Neutrophil (primary cell): ENCODE results near the gene COLEC12.

Experiments used
- H3K27ac ChIP-seq: fragments of 200-600 bp; sonication (generic); 2 replicates; pipeline ENCODE4 v1.5.1; 2016; ENCODE audit warnings: mild to moderate bottlenecking, moderate library complexity
- H3K27me3 ChIP-seq: fragments of 200-600 bp; sonication (generic); 2 replicates; pipeline ENCODE4 v1.6.0; 2016; ENCODE audit warnings: mild to moderate bottlenecking
- H3K36me3 ChIP-seq: fragments of 200-600 bp; sonication (generic); 2 replicates; pipeline ENCODE4 v1.5.1; 2017
- H3K4me1 ChIP-seq, 2 experiments: fragments of 200-600 bp in 1 of 2; sonication (generic) in 1 of 2; 1 replicate in 1 of 2; 2 replicates in 1 of 2; pipeline versions ENCODE4 v1.5.1 to v1.6.1; 2013 to 2016; ENCODE audit warnings: low read depth in 1 of 2, low read length in 1 of 2, mild to moderate bottlenecking in 1 of 2, moderate library complexity in 1 of 2; ENCODE audit not compliant: control insufficient read depth in 1 of 2, insufficient read depth in 1 of 2
- H3K4me3 ChIP-seq, 2 experiments: fragments of 200-600 bp in 1 of 2; sonication (generic) in 1 of 2; 1 replicate in 1 of 2; 2 replicates in 1 of 2; pipeline ENCODE4 v1.5.1; 2013 to 2016; ENCODE audit warnings: low read depth in 1 of 2, low read length in 1 of 2, mild to moderate bottlenecking in 1 of 2, moderate library complexity in 1 of 2
- H3K9me3 ChIP-seq: fragments of 200-600 bp; sonication (generic); 2 replicates; pipeline ENCODE4 v1.5.1; 2016
- CTCF ChIP-seq: fragments of 200-600 bp; sonication (generic); IDR thresholded peaks from 2 replicates; pipeline ENCODE4 v1.5.1; 2016; ENCODE audit warnings: antibody characterized with exemption

Gene COLEC12

GRCh38 chr18:334575-335132 is 165.8 kb downstream of the COLEC12 start:
- TF ChIP-seq CTCF = no peak
- H3K36me3 ChIP-seq = no peaks in the 10 kb centered on the region
- H3K4me3 ChIP-seq = no peak overlapping the region
- H3K9me3 ChIP-seq = no peaks in the 10 kb centered on the region
- no peaks in the 10 kb centered on the region for H3K27me3 ChIP-seq
- H3K4me1 ChIP-seq = peaks cover 31 to 46% of the 10 kb centered on the region in 2 experiments
- no peak overlapping the region for H3K27ac ChIP-seq

- Histone ChIP-seq H3K9me3 (no peaks in the 10 kb centered on the region), H3K27me3 (no peaks in the 10 kb centered on the region), H3K4me1 (peaks cover 31 to 46% of the 10 kb centered on the region in 2 experiments), H3K27ac (no peak overlapping the region), H3K36me3 (no peaks in the 10 kb centered on the region), H3K4me3 (no peak overlapping the region)
- TF ChIP-seq CTCF = no peak
Observed at GRCh38 chr18:332721-333510, 167.6 kb downstream of the COLEC12 start.

GRCh38 chr18:332007-332406 is 168.5 kb downstream of the COLEC12 start:
- H3K4me3 ChIP-seq = no peak overlapping the region

GRCh38 chr18:331221-331821 is 169.2 kb downstream of the COLEC12 start:
- H3K36me3 ChIP-seq = no peaks in the 10 kb centered on the region
- H3K4me1 ChIP-seq = peaks cover 21 to 30% of the 10 kb centered on the region in 2 experiments
- no peak overlapping the region for H3K27ac ChIP-seq
- no peaks in the 10 kb centered on the region for H3K27me3 ChIP-seq
- H3K9me3 ChIP-seq = no peaks in the 10 kb centered on the region
- H3K4me3 ChIP-seq = no peak overlapping the region
- TF ChIP-seq CTCF = no peak

More at GRCh38 chr18:332007-332406, 168.5 kb downstream of the COLEC12 start:
- no peak for TF ChIP-seq CTCF
- H3K9me3 ChIP-seq = no peaks in the 10 kb centered on the region
- no peak overlapping the region for H3K27ac ChIP-seq
- H3K27me3 ChIP-seq = no peaks in the 10 kb centered on the region
- H3K4me1 ChIP-seq = peaks cover 28 to 37% of the 10 kb centered on the region in 2 experiments
- H3K36me3 ChIP-seq = no peaks in the 10 kb centered on the region

GRCh38 chr18:328928-329327 is 171.6 kb downstream of the COLEC12 start:
- no peak for TF ChIP-seq CTCF
- no peaks in the 10 kb centered on the region for H3K27me3 ChIP-seq
- H3K36me3 ChIP-seq = no peaks in the 10 kb centered on the region
- no peak overlapping the region for H3K4me3 ChIP-seq
- no peak overlapping the region for H3K27ac ChIP-seq
- H3K9me3 ChIP-seq = no peaks in the 10 kb centered on the region
- peaks cover 9 to 13% of the 10 kb centered on the region in 2 experiments for H3K4me1 ChIP-seq
